AG10803 (cell line): Measurements from ENCODE around the gene NCKAP5.

Experiments
- DNase-seq: peaks from one replicate; pipeline ENCODE4 v3.0.0; 2010; ENCODE audit warnings: low read depth
- H3K4me3 ChIP-seq: 2 replicates; pipeline ENCODE4 v1.5.1; 2011; ENCODE audit warnings: mild to moderate bottlenecking, low read length, control low read depth
- TF ChIP-seq, protein P1 (sequence below): conservative IDR thresholded peaks from 2 replicates; pipeline ENCODE4 v1.5.1; 2011; ENCODE audit warnings: mild to moderate bottlenecking, low read length, control low read depth, inconsistent platforms

NCKAP5 gene

DNA sequence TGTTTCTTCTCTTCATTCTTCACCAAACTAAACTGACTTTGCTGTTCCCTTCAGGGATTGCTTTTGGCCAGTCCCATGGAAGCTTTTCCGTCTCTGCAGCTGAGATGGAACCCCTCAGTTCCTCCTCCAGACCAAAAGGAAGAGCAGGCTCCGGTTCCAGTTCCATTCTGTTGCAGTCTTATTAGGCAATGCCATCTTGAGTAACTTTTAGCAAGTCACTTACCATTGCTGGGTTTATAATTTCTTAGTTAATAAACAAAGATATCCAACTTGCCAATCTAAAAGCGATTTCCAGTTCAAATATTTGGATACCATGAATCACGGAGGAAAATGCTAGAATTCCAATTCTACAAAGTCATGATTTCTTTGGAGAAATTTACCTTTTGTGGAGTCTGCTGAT is 684.0 kb downstream of the NCKAP5 start:
- DNase-seq, result no peak
- H3K4me3 ChIP-seq, result no peak overlapping the region
- TF ChIP-seq, protein P1, sequence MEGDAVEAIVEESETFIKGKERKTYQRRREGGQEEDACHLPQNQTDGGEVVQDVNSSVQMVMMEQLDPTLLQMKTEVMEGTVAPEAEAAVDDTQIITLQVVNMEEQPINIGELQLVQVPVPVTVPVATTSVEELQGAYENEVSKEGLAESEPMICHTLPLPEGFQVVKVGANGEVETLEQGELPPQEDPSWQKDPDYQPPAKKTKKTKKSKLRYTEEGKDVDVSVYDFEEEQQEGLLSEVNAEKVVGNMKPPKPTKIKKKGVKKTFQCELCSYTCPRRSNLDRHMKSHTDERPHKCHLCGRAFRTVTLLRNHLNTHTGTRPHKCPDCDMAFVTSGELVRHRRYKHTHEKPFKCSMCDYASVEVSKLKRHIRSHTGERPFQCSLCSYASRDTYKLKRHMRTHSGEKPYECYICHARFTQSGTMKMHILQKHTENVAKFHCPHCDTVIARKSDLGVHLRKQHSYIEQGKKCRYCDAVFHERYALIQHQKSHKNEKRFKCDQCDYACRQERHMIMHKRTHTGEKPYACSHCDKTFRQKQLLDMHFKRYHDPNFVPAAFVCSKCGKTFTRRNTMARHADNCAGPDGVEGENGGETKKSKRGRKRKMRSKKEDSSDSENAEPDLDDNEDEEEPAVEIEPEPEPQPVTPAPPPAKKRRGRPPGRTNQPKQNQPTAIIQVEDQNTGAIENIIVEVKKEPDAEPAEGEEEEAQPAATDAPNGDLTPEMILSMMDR, result no peak

DNA sequence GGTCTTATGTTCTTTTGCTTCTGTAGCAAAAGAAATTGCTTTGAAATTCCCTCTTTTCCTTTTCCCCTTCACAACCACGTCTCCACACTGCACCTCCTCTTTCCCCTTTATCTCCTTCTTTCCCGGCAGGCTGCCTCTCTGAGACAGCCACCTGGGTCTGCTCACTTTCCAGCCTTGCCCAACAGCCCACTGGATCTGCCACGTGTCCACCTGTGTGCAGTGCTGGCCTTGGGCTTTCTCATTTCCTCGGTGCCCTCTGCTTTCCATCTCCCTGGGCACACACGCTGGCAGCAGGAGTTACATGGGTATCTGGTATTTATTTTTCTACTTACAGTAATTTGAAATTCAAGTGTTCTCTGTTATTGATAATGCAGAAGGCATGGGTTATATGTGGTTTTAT is 684.8 kb downstream of the NCKAP5 start:
- TF ChIP-seq, protein P1, result no peak
- no peak overlapping the region for H3K4me3 ChIP-seq
- DNase-seq, result no peak

DNA sequence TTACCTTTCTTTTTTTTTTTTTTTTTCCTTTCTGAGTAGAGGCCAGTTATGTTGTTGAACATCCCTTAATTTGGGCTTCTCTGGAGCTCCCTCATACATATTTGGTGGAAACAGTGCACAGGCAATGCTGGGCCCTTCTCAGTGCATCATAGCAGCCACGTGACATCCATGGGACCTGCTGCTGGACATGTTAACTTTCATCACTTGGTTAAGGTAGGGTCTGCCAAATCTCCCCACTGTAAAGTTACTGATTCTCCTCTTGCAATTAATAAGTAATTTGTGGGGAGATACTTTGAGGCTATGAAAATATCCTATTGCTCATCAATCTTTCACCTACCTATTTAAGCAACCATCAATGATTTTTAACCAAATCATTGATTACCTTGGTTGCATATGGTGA is 686.7 kb downstream of the NCKAP5 start:
- no peak overlapping the region for H3K4me3 ChIP-seq
- no peak for DNase-seq
- TF ChIP-seq, protein P1, result no peak

DNA sequence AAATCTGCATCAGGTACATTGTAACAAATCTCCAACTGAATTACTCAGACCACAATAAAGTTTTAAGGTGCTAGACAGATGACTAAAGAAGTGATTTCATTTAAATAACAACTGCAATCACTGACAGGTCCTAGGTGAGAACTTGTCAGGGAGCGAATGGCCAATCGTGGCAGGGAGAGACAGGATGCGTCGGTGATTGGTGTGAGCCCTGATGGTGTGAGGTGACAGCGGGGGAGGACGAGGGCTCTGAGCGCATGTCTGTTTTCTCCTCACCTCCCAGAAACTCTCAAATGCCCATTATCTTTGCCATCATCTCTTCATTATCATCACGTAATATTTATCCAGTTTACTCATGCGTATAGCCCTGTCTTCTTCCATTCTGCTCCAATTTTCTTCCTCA is 690.3 kb downstream of the NCKAP5 start:
- DNase-seq, result no peak
- no peak overlapping the region for H3K4me3 ChIP-seq

DNA sequence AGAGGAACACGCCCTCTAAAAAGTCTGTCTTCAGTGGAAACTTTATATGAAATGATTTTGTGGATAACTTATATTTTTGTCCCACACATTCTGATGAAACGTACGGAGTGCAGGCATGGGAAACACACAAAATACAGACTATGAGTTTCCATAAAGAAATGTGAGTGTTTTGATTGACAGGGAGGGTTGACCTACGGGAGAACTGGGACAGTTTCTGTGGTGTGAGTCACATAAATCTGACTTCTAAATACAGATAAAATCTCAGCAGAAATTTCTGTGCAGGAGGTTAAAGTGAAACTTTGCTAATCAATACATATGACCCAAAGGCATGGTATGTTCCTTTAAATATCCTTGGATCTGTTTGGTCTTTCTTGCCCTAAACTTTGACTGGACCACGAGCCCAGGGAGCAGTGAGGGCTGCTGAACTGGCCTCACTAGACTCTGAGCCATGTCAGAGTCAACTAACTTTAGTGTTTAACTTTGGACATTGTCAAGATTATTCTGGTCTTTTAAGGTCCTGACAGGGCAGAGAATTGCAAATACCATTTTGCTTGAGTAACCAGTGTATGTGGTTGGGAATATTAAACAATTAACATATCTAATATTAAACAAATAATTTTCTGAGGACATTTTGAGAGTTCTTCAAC is 691.4 kb downstream of the NCKAP5 start:
- no peak overlapping the region for H3K4me3 ChIP-seq
- DNase-seq, result no peak
- TF ChIP-seq, protein P1, result no peak

More for the DNA sequence above, 690.3 kb downstream of the NCKAP5 start:
- TF ChIP-seq, protein P1, result no peak

DNA sequence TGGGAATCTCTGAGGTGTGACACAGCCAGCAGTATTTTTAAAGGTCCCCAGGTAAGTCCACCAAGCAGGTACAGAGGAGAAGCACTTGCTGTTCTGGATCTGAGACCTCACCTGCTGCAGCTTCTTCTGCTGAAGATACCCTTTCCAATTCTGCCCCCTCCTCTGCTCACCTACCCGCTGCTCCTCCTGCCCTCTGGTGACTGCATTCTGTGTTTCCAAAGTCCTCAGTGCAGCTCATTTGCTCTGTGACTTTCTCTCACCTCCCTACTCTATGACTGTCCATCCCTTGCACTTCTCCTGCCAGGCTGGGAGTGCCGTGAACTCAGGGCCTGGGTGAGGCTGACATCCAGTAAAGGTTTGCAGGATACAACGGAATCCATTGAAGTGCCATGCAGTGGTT is 693.1 kb downstream of the NCKAP5 start:
- no peak overlapping the region for H3K4me3 ChIP-seq
- TF ChIP-seq, protein P1, result no peak
- no peak for DNase-seq

DNA sequence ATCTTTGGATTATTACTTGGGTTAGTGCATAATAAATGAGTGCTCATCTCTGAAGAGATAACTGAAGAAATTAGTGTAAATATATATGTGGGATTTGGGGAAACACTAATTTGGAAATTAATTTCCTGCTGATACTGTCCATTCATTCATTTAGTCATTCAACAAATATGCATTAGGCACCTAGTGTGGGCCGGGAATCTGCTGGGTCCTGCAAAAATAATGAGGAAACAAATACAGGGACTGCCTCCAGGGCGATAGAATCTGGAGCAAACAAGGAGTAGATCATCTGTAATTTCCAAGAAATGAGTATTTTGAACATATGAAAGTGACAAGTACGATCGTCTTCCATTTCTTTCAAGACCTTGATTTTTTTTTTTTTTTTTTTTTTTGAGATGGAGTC is 694.5 kb downstream of the NCKAP5 start:
- no peak for DNase-seq
- TF ChIP-seq, protein P1, result no peak

More for the DNA sequence above, 694.5 kb downstream of the NCKAP5 start:
- no peak overlapping the region for H3K4me3 ChIP-seq
